ENCODE results near the gene MT1A. TPM values are rescaled to one million over a fixed set of nuclear protein-coding genes. Genes with fewer than 3 reads are reported as not detected.
"Not testable (repeated sequence)": the region's sequence is repeated elsewhere in the genome, so short reads cannot be mapped to it uniquely, and the experiment has no call there.

MT1A gene
- total and polyA plus RNA-seq, 3 donors from 2014 or later = 10.6 TPM; not detected in 2

DNA sequence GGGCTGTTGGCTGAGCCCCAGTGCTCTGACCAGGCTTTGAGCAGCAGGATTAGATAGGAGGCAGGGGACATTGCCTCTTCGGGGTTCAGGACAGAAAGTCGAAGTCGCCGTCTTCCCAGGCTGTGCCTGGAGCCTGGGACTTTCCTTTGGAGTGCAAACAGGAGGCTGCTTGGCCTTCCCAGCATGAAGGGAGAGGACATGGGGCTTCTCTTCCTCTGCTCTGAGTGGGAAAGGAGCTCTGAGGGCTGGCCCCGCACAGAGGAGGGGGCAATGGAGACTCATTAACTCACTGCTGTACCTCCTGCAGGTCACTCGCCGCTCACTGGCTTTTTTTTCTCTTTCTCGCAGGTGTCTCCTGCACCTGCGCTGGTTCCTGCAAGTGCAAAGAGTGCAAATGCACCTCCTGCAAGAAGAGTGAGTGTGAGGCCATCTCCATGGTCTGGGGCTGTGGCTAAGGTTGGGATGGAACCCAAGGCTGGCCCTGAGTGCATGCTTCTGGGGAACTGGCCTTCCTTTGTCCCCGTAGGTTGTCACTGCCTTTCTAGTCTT lies 19.9 kb downstream of the MT1A start:
- Histone ChIP-seq H3K27me3 (no peaks in the 10 kb centered on the region), H3K9me3 (no peaks in the 10 kb centered on the region), H3K36me3 (ENCODE audit: low read depth, missing control alignments) (no peaks in the 10 kb centered on the region), H3K4me3 (peak overlapping the region in 1 of 2 donors; percentile 60), H3K27ac (no peak overlapping the region), H3K4me1 (peaks cover 4% of the 10 kb centered on the region)
- no peak for DNase-seq
- TF ChIP-seq POLR2A (IDR thresholded peaks at IDR 0.05) = no peak
- TF ChIP-seq, protein P1, sequence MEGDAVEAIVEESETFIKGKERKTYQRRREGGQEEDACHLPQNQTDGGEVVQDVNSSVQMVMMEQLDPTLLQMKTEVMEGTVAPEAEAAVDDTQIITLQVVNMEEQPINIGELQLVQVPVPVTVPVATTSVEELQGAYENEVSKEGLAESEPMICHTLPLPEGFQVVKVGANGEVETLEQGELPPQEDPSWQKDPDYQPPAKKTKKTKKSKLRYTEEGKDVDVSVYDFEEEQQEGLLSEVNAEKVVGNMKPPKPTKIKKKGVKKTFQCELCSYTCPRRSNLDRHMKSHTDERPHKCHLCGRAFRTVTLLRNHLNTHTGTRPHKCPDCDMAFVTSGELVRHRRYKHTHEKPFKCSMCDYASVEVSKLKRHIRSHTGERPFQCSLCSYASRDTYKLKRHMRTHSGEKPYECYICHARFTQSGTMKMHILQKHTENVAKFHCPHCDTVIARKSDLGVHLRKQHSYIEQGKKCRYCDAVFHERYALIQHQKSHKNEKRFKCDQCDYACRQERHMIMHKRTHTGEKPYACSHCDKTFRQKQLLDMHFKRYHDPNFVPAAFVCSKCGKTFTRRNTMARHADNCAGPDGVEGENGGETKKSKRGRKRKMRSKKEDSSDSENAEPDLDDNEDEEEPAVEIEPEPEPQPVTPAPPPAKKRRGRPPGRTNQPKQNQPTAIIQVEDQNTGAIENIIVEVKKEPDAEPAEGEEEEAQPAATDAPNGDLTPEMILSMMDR (IDR thresholded peaks at IDR 0.05) = no peak
- intact Hi-C loops (cut with DNase I; ENCODE audit: low total_unique reads) = no loop called here
- WGBS, 2 donors = 40% methylated on average over 9 to 10 of the region's 10 CpGs

DNA sequence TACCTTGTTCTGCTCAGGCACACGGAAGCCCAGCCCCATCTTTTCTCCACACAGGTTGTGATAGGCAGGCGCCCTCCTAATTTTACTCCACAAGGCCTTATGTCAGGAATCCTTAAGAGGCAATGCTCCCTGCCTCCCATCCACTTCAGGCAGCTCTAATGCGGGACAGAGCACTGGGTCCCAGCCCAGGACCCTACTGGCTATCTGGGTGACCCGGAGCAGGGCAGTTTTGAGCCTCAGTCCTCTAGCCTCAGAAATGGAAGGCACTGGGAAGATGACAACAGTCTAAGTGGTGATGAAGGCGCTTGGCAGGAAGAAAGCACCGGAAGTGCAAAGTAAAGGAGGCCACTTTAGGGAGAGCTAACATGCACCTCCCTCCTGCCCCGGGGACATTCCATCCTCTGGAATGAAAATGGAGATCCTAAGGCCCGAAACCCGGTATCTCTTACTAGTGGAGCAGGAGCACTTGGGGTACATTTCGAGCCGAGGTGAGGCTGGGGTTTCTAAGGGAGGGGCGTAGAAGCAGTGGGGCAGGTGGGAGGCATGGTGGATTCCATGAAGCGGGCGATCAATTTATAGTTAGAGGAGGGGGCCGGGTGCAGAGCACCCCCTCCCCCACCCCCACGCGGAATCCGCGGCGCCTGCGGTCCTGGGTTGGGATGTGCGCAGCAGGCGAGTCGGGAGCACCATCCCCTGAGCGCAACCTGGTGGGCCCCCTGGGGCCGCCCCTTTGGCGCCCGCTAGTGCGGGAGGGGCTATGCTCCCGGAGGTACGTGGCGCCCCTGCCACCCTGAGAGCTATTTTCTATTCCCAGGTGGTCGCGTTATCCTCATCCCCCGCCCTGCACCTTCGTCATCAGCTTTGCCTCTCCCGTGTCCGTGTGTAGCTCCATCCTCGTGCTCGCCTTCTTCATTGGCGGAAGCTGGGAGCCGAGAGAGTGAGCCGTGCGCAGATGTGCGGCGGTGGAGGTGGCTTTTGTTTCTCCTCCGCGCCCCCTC lies 24.2 kb downstream of the MT1A start:
- H3K4me3 ChIP-seq = no peak overlapping the region
- H3K27me3 ChIP-seq = no peaks in the 10 kb centered on the region
- DNase-seq = no peak
- no peak overlapping the region for H3K27ac ChIP-seq
- H3K36me3 ChIP-seq (ENCODE audit: low read depth, missing control alignments) = no peaks in the 10 kb centered on the region
- peaks cover 4% of the 10 kb centered on the region for H3K4me1 ChIP-seq
- no peak for TF ChIP-seq POLR2A (IDR thresholded peaks at IDR 0.05)
- TF ChIP-seq, protein P1 (IDR thresholded peaks at IDR 0.05) = no peak
- H3K9me3 ChIP-seq = no peaks in the 10 kb centered on the region
- WGBS, 2 donors = 15 to 18% methylated on average over 41 to 48 of the region's 48 CpGs
- intact Hi-C loops (cut with DNase I; ENCODE audit: low total_unique reads) = no loop called here

DNA sequence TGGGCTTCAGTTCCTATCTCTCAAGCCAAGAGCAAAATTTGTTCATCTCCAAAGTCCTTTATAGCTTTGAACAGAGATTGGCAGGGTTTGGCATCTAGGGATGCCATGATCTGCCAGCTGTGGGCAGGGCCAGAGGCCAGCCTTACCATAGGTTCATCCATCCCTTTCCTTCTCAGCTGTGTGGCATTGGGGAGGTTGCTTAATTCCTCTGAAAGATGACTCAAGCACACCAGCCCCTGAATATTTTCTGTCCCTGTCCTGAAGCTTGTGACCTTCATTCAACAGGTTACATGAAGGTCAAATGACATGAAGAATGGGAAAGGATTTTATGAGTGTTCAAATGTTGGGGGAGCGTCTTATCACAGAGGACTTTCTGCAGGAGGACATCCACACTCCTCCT lies 26.0 kb downstream of the MT1A start:
- Histone ChIP-seq H3K36me3 (ENCODE audit: low read depth, missing control alignments) (no peaks in the 10 kb centered on the region), H3K9me3 (no peaks in the 10 kb centered on the region), H3K4me1 (peaks cover 7% of the 10 kb centered on the region), H3K27ac (no peak overlapping the region), H3K27me3 (no peaks in the 10 kb centered on the region), H3K4me3 (no peak overlapping the region)
- 92 to 93% methylated on average over 1 of the region's 1 CpG for WGBS, 2 donors
- intact Hi-C loops (cut with DNase I; ENCODE audit: low total_unique reads) = no loop called here
- no peak for TF ChIP-seq POLR2A (IDR thresholded peaks at IDR 0.05)
- TF ChIP-seq, protein P1 (IDR thresholded peaks at IDR 0.05) = no peak
- DNase-seq = no peak

DNA sequence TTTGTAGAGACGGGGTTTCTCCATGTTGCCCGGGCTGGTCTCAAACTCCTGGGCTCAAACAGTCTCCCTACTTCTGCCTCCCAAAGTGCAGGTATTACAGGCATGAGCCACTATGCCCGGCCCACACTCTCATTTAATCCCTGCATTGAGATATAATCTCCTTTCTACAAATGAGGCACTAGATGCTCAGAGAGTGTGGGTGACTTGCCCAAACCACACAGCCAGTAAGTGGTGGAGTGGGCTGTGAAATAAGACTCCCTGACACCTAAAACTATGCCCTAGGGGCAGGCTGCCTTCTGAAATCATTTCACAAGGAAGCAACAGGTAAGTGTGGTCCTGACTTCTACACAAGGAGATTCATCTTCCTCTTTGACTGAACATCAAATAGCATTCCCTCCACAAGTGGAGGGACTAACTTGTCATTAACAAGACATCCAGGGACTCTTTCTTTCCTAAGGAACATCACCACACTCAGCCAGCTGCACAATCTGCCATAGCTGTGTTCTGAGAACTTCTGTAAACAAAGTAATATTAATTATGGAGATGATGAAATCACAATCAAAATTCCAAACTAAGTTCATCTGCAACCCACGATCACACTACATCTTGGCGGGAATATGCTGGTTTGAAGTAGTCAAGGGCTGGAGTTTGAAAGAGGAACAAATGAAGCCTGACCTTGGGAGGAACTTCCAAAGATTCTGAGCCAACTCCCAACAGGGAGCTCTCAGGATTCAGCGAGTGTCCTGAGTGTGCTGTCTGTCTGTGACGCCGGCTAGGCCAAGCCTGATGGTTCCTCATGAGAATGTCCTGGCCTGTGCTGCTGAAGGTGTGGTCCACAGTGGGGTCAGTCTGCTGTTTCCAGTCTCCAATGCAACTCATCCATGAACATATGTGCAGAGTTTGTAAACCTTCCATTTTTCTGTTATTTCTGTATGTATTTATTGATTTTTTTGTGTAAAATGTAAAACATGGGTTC lies 27.1 kb downstream of the MT1A start:
- H3K4me1 ChIP-seq; H3K27ac ChIP-seq; H3K36me3 ChIP-seq (ENCODE audit: low read depth, missing control alignments); H3K27me3 ChIP-seq; intact Hi-C loops (cut with DNase I; ENCODE audit: low total_unique reads); H3K4me3 ChIP-seq; H3K9me3 ChIP-seq: not testable (repeated sequence)
- DNase-seq = peak; percentile 67
- 57 to 60% methylated on average over 8 of the region's 8 CpGs for WGBS, 2 donors
